ELF-1 (cell line): ENCODE data around the gene ZNF93.
"Not testable (repeated sequence)": the region's sequence is repeated elsewhere in the genome, so short reads cannot be mapped to it uniquely, and the experiment has no call there.

ENCODE experiments used
- DNase-seq: peaks from one replicate; pipeline ENCODE4 v3.0.0-alpha.2; 2016; ENCODE audit warnings: low read depth, low spot score

ZNF93 gene

GRCh38 chr19:19937403-19937802, 36.7 kb downstream of the ZNF93 start:
- no peak for DNase-seq

GRCh38 chr19:19938449-19938848, 37.7 kb downstream of the ZNF93 start:
- no peak for DNase-seq

- DNase-seq, result no peak
Measured at GRCh38 chr19:19943848-19944582, 43.3 kb downstream of the ZNF93 start.

- no peak for DNase-seq
Measured at GRCh38 chr19:19944583-19944880, 43.8 kb downstream of the ZNF93 start.

GRCh38 chr19:19946226-19946625, 45.5 kb downstream of the ZNF93 start:
- no peak for DNase-seq

GRCh38 chr19:19948800-19949199, 48.1 kb downstream of the ZNF93 start:
- DNase-seq, result no peak

GRCh38 chr19:19955208-19955607, 54.5 kb downstream of the ZNF93 start:
- DNase-seq, result no peak

- DNase-seq, result peak; percentile 49
Measured at GRCh38 chr19:19956434-19957075, 55.8 kb downstream of the ZNF93 start.

GRCh38 chr19:19957766-19958165, 57.0 kb downstream of the ZNF93 start:
- not testable (repeated sequence) for DNase-seq

GRCh38 chr19:19959151-19959799, 58.5 kb downstream of the ZNF93 start:
- DNase-seq, result peak; percentile 74

- no peak for DNase-seq
Measured at GRCh38 chr19:19964416-19964815, 63.7 kb downstream of the ZNF93 start.

GRCh38 chr19:19966126-19966525, 65.4 kb downstream of the ZNF93 start:
- not testable (repeated sequence) for DNase-seq

- DNase-seq, result no peak
Measured at GRCh38 chr19:19966862-19967261, 66.1 kb downstream of the ZNF93 start.
